Effector CD8-positive, alpha-beta T cell (primary cell): ENCODE results near the gene SPATA31D1.

Experiments
- DNase-seq: peaks from one replicate; lab custom pipeline; 2025; lab: John Stamatoyannopoulos, UW

Gene SPATA31D1

DNA sequence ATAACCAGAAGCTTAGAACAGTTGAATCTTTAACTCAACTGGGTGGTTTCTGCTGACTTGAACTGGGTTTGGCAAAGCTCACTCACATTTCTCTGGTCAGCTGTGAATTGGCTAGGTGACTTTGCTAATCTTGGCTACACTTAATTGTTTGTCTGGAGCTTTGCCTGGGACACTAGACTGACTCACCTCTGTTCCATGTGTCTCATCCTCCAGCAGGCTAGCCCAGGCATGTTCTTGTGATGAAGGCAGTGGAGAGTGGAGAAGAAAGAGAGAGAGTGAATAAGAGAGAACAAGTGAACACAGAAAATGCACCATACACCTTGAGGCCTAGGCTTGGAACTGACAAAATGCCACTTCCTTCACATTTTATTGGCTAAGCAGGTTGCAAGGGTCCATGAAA lies 32.6 kb downstream of the SPATA31D1 start:
- DNase-seq = no peak

DNA sequence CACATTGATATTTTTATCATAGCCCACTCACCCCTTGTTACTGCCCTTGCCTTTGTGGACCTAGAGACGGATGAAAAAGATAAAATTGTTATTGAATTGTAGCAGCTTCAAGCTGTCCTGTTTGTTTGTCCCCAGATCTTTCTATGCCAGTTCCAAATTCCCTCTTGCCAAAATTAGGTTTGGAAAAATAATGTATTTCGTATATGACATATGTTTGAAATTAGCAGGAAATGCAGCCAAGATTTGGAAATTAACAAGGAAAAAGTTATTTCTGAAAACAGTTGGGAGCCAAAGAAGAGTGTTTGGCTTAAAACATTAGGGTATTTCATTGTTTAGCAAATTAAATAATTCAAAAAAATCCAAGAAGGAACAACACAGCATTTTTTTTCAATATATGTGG lies 33.5 kb downstream of the SPATA31D1 start:
- DNase-seq = no peak

DNA sequence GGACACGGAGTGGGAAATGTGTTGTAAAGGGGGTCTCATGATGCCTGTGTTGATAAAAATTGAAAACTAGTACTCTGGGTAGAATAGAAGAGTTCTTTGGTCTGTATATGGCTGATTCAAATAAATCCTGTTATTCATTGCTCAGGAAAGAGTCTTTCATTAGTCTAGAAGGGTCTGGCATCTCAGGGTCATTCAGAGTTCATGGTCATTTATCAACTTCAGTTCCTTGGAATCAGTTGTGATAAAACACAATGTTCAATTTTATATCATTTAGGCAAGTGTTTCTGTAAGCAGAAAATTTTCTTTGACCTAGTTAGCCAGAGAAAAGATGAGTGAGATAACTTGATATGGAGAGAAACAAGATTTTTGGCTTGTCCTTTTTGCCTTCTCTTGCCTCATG lies 36.3 kb downstream of the SPATA31D1 start:
- DNase-seq = no peak

DNA sequence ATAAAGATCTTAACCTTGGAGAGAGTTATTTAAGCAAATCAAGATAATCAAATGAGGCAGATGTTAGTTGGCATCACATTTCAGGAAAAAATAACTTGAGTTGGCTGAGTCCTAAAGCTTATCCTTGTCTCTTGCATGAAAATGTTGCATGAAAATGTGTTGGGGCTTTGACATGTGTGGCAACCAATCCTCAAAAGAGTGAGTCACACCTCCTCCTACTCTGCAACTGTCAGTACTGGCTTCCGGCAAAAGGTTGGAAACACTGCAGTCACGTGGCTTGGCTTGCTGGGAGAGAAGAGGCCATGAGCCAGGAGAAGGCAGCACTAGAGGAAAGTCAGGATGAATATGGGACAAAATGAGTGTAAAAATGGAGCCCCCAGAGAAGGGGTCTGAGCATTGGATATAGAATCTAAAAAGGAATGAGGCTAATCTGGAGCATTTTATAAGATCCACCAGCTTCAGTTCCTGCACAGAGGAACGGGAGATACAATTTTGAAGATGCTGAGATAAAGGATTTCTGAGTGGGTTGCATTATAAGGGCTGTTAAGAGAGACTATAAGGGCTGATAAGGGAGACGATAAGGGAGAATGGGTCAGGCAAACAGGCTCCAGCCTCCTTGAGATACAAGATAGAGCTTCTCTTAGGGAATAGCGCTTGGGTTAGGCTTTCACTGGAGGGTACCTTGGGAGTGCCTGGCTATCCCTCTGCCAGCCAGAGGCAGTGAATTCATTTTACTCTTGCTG lies 43.1 kb downstream of the SPATA31D1 start:
- no peak for DNase-seq

DNA sequence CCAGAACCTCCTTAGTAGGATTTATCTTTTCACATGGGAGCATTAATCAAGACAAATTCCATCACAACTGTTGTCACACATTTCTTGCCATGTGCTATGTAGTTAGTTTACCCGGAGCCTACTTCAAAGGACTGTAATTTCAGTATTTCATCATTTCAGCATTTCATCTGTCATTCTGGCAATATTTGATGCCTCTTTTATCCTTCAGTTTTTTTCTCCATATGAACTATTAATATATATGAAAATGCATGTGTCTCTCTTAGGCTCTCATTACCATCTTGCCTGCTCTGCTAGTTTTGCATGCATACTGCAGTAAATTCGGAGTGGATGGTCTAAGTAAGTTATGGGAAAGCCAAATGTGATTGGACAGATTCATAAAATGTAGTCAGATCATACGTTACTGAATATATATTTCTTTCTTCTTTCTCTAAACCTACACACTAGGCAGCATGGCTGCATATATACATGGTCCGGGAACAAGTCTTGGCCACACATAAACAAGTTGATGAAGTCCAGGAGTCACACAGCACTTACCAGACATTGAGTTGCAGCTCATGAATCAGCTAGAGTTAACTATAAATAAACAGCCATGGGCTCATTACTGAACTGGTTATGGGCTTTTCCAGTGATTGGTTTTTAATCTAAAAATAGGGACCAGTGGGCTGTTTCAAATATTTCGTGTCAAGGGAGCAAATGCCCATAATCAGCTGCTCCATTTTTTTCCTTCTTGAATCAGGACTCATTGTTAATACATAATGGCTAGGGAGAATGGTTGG lies 46.6 kb downstream of the SPATA31D1 start:
- no peak for DNase-seq

DNA sequence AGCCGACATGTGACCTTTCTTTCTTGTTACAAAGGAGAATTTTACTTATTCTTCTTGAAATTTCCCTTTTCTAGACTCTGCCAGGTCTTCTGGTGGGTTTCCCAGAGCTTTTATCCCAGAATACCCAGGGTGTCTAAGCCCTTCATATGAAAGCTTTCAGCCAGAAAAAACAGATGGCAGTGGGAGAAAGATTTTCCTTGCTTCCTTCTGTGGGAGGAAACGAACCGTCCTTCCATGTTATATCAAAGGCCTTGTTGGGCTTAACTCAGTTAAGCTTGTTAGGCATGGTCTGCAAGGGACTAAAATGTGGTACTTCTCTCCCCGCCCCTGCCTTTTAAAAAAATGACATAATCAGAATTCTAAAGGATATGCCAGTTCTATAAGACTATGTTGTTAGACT lies 47.5 kb downstream of the SPATA31D1 start:
- DNase-seq = no peak

DNA sequence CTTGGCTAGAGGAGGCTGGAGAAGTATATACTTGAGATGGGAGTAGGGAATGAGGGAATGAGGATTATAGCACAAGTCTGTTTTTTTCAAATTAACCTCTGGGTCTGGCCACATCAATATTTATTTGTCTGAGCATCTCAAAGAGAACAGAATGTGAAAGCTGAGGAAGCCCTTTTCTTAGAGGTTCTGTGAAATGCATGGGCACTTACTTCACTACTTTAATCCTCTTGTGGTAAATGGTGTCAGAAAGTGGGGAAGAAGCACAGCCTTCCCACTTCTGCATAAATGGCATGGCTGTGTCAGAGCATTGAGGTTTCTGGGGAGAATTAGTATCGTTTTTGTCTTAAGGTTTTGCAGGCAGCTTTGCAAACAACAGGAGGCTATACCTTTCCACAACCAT lies 48.6 kb downstream of the SPATA31D1 start:
- DNase-seq = no peak

DNA sequence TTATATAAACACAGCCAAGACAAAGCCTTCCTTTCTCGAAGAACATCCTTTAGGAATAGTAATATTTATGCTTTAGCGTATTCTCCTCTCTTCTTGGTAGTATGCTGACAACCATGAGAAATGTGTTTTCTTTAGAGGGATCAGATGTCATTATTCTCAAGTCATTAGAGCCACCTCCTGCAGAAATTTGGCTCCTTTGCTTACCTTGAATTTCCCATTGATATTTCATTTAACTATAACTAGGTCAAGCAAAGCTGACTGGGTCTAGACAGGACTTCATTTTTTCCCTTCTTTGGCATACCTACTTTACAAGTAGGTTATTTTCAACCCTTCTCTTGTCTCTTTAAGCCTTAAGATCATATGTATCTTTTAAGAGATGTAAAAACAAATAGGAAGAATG lies 50.3 kb downstream of the SPATA31D1 start:
- no peak for DNase-seq
